Prostate gland (tissue), 2 donors: Measurements from ENCODE around the gene CRYGB. TPM values are rescaled to one million over a fixed set of nuclear protein-coding genes. Genes with fewer than 3 reads are reported as not detected.
A peak's percentile ranks its signal among the peaks of the same experiment; 100 is the strongest.

ENCODE experiments used
- DNase-seq: peaks from one replicate; pipeline ENCODE4 v3.0.0-alpha.2; 2019; ENCODE audit warnings: low spot score
- H3K27ac ChIP-seq, 2 donors: fragments of 200-600 bp; sonication (generic); 2 replicates each; pipeline ENCODE4 v1.5.1; 2017 to 2019
- H3K27me3 ChIP-seq: fragments of 200-600 bp; sonication (generic); replicated peaks from 2 replicates; pipeline ENCODE4 v1.5.1; 2019; ENCODE audit not compliant: insufficient read depth
- H3K36me3 ChIP-seq, 2 donors: fragments of 200-600 bp; sonication (generic); 1 replicate in 1 of 2; 2 replicates in 1 of 2; pipeline versions ENCODE4 v1.5.1 to v1.8.1; 2017 to 2019
- H3K4me1 ChIP-seq: fragments of 200-600 bp; sonication (generic); replicated peaks from 2 replicates; pipeline ENCODE4 v1.5.1; 2019
- H3K4me3 ChIP-seq, 2 donors: fragments of 200-600 bp; sonication (generic); 2 replicates each; pipeline ENCODE4 v1.5.1; 2017 to 2019
- H3K9me3 ChIP-seq: fragments of 200-600 bp; sonication (generic); 2 replicates; pipeline ENCODE4 v1.5.1; 2017
- CTCF ChIP-seq, 4 experiments: fragments of 200-600 bp in 2 of 4; fragments of 450-650 bp in 2 of 4; sonication (generic) in 2 of 4; IDR thresholded peaks; 1 replicate in 3 of 4; 2 replicates in 1 of 4; pipeline ENCODE4 v1.5.1; 2016 to 2019; ENCODE audit warnings: antibody characterized with exemption in 4 of 4, mild to moderate bottlenecking in 2 of 4, moderate library complexity in 2 of 4
- POLR2A ChIP-seq: fragments of 450-650 bp; IDR thresholded peaks from one replicate; pipeline ENCODE4 v1.6.1; 2016; ENCODE audit warnings: antibody characterized with exemption, mild to moderate bottlenecking
- POLR2AphosphoS5 ChIP-seq: sonication (generic); formaldehyde crosslinking; IDR thresholded peaks from one replicate; pipeline ENCODE4 v1.6.1; 2017; ENCODE audit warnings: antibody characterized with exemption
- WGBS: methylation state at CpG from one replicate; pipeline ENCODE4 v1.1.5; 2018; 5-methylcytosine and 5-hydroxymethylcytosine counted together
- intact Hi-C: fragments of 100-400 bp; cut with DNase I; formaldehyde crosslinking; loops from one replicate; pipeline ENCODE4 v1.14.2; 2022
- total RNA-seq, 2 donors: library from RNA; depleted of rRNA; stranded (reverse); fragments of >200 nt; gene quantifications; one replicate each; pipeline ENCODE4 v1.1.0, GENCODE V29; 2016

CRYGB gene, protein sequence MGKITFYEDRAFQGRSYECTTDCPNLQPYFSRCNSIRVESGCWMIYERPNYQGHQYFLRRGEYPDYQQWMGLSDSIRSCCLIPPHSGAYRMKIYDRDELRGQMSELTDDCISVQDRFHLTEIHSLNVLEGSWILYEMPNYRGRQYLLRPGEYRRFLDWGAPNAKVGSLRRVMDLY
- not detected for total RNA-seq

GRCh38 chr2:208146006-208146405 lies at the start of gene CRYGB:
CRYGB (minus strand) TSS chr2:208146158; CDS start chr2:208146120, 38 bp downstream.
- Histone ChIP-seq H3K4me1 (no peaks in the 10 kb centered on the region), H3K36me3 (no peaks in the 10 kb centered on the region), H3K27ac (no peak within 1 kb of the TSS), H3K4me3 (no peak within 1 kb of the TSS), H3K27me3 (no peaks in the 10 kb centered on the region), H3K9me3 (no peaks in the 10 kb centered on the region)
- TF ChIP-seq CTCF (IDR thresholded peaks at IDR 0.05) (no peak), POLR2A (no peak), POLR2AphosphoS5 (no peak)
- 86% methylated on average over 6 of the region's 6 CpGs for WGBS
- no peak for DNase-seq
- intact Hi-C loops = no loop called here

DNA sequence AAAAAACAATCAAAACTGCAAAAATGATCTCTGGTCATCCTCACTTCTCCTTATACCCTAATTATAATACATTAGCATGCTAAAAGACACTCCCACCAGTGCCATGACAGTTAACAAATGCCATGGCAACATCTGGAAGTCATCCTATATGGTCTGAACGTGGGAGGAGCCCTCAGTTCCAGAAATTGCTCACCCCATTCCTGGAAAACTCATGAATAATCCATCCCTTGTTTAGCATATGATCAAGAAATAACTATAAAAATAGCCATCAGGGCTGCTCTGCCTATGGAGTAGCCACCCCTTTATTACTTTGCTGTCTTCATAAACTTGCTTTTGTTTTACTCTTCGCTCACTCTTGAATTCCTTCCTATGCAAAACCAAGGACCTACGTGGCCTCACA lies 49.6 kb upstream of the CRYGB start:
- no peak for TF ChIP-seq POLR2A
- TF ChIP-seq CTCF (IDR thresholded peaks at IDR 0.05) = no peak
- no peak for TF ChIP-seq POLR2AphosphoS5
- H3K36me3 ChIP-seq = no peaks in the 10 kb centered on the region
- no peaks in the 10 kb centered on the region for H3K27me3 ChIP-seq
- no peaks in the 10 kb centered on the region for H3K4me1 ChIP-seq
- intact Hi-C loops = no loop called here
- H3K9me3 ChIP-seq = no peaks in the 10 kb centered on the region
- DNase-seq = no peak
- H3K27ac ChIP-seq = no peak overlapping the region
- WGBS = 95% methylated on average over 3 of the region's 3 CpGs
- H3K4me3 ChIP-seq = no peak overlapping the region

DNA sequence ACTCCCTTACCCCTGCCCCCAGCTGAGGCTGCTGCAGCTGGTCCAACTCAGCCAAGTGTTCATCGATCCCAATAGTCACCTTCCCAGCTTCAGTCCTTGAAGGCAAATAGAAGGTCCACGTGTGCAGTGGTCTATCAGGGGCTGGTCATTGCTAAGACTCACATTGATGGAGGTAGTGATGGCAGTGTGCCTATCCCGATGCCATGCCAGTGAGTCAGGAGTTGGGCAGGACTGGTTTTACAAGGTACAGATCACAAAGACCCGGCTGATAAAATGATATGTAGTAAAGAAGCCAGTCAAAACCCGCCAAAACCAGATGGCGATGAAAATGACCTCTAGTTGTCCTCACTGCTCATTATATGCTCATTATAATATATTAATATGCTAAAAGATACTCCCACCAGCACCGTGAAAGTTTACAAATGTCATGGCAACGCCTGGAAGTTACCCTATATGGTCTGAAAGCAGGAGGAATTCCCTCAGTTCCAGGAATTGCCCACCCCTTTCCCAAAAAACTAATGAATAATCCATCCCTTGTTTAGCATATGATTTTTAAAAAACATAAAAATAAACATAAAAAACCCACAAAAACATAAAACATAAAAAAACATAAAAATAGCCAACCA lies 46.8 kb upstream of the CRYGB start:
- DNase-seq = peak; percentile 53
- no peak overlapping the region for H3K4me3 ChIP-seq
- H3K4me1 ChIP-seq = no peaks in the 10 kb centered on the region
- no peak overlapping the region for H3K27ac ChIP-seq
- H3K27me3 ChIP-seq = no peaks in the 10 kb centered on the region
- no peaks in the 10 kb centered on the region for H3K9me3 ChIP-seq
- TF ChIP-seq POLR2AphosphoS5 = peak; percentile 49
- no peak for TF ChIP-seq POLR2A
- intact Hi-C loops = no loop called here
- no peaks in the 10 kb centered on the region for H3K36me3 ChIP-seq
- WGBS = 64% methylated on average over 8 of the region's 8 CpGs

DNA sequence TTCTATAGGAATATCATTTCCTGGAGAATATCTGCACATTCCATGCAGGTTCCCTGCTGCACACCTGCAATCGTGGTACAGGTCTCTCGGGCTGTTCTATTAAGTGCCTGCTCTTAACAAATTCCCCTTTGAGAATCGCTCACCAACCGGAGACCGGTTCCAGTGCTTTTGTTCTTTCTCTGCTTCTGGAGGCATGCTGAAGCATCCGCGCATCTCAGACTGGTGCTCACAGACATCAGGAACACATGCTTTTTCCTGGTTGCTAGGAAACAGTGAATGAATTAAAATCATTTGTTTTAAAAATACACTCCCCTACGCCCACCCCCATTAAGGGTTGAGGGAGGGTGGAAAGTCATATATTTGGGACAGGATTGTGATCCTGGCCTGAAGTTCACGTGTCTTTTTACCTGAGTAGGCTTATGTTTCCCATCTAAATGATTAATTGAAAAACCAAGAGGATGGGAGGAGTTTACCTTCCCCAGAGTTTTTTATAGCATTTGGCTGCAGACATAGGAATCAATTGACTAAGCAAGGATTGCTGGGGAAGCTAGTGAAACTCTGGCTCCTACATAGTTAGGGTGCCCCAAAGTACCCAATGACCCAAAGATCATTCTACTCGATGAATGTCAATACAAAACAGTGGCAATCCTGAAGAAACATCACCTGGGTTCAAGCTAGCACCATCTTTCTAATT lies 44.0 kb upstream of the CRYGB start, which contains the start of gene C2orf80:
Gene C2orf80 (minus strand): TSS at position 221 of the 694 bp plus-strand sequence. CDS start 3,044 bp downstream, outside the sequence.
- no peak for DNase-seq
- no peaks in the 10 kb centered on the region for H3K4me1 ChIP-seq
- no peak within 1 kb of the TSS for H3K27ac ChIP-seq
- intact Hi-C loops = no loop called here
- no peaks in the 10 kb centered on the region for H3K36me3 ChIP-seq
- no peaks in the 10 kb centered on the region for H3K27me3 ChIP-seq
- no peak within 1 kb of the TSS for H3K4me3 ChIP-seq
- WGBS = 51% methylated on average over 10 of the region's 10 CpGs
- TF ChIP-seq POLR2A = no peak
- TF ChIP-seq CTCF (IDR thresholded peaks at IDR 0.05) = no peak
- TF ChIP-seq POLR2AphosphoS5 = no peak
- no peaks in the 10 kb centered on the region for H3K9me3 ChIP-seq

- intact Hi-C loops = no loop called here
- WGBS = 43% methylated on average over 5 of the region's 5 CpGs
- TF ChIP-seq POLR2AphosphoS5 (no peak), POLR2A (no peak), CTCF (IDR thresholded peaks at IDR 0.05) (no peak)
- H3K9me3 ChIP-seq = no peaks in the 10 kb centered on the region
- no peak for DNase-seq
- H3K4me3 ChIP-seq = no peak overlapping the region
- no peak overlapping the region for H3K27ac ChIP-seq
- no peaks in the 10 kb centered on the region for H3K27me3 ChIP-seq
- no peaks in the 10 kb centered on the region for H3K4me1 ChIP-seq
- H3K36me3 ChIP-seq = no peaks in the 10 kb centered on the region
Observed at GRCh38 chr2:208189069-208189809, 43.3 kb upstream of the CRYGB start.
